Measurements from ENCODE around the gene MR1. TPM values are rescaled to one million over a fixed set of nuclear protein-coding genes. Genes with fewer than 3 reads are reported as not detected.
A peak's percentile ranks its signal among the peaks of the same experiment; 100 is the strongest.
"Not testable (repeated sequence)": the region's sequence is repeated elsewhere in the genome, so short reads cannot be mapped to it uniquely, and the experiment has no call there.

MR1 gene
- total RNA-seq, 4 donors from 2014 or later: 1.6 to 3.5 (median 3.0) TPM

DNA sequence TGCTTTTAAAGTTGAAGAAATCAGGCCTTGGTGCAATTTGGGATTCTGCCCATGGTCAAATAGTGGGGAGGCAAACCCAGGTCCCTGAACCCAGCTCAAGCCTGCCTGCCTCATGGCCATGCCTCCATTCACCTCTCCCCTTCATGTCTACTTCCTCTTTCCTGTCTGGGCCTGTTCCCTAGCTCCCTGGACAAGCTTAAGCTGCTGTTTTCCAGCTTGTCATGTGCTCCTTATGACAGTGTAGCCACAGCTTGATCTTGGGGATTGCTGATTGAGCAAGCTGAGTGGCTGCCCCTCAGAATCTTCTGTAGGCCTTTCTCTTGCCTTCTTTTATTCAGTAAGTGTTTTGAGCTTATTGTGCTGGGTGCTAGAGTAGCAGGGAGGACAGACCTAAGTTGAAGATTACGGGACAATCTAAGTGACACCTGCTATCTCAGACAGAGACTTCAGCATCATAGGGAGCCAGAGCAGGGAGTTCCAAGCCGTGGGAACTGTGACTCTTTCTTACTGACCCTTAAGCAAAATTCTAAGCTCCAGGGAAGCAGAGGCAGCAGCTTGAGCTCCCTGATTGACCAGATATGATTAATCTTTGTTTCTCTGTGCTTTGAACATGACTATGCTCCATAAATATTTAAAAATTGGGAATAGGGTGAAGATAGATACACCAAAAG, 520 bp upstream of the MR1 start:
- H3K4me1 ChIP-seq: peaks cover 13 to 17% of the 10 kb centered on the region in 2 donors
- DNase-seq: peak; percentile 59 to 64
- intact Hi-C loops (cut with DNase I; ENCODE audit: low total_unique reads): no loop called here
- H3K27me3 ChIP-seq: no peaks in the 10 kb centered on the region
- peak overlapping the region; percentile 84 to 91 (median 90) for H3K27ac ChIP-seq
- TF ChIP-seq, protein P1, sequence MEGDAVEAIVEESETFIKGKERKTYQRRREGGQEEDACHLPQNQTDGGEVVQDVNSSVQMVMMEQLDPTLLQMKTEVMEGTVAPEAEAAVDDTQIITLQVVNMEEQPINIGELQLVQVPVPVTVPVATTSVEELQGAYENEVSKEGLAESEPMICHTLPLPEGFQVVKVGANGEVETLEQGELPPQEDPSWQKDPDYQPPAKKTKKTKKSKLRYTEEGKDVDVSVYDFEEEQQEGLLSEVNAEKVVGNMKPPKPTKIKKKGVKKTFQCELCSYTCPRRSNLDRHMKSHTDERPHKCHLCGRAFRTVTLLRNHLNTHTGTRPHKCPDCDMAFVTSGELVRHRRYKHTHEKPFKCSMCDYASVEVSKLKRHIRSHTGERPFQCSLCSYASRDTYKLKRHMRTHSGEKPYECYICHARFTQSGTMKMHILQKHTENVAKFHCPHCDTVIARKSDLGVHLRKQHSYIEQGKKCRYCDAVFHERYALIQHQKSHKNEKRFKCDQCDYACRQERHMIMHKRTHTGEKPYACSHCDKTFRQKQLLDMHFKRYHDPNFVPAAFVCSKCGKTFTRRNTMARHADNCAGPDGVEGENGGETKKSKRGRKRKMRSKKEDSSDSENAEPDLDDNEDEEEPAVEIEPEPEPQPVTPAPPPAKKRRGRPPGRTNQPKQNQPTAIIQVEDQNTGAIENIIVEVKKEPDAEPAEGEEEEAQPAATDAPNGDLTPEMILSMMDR (IDR thresholded peaks at IDR 0.05 in 4 of 5, conservative IDR thresholded peaks at IDR 0.05 in 1 of 5): no peak
- TF ChIP-seq POLR2A (IDR thresholded peaks at IDR 0.05): no peak
- H3K4me3 ChIP-seq: peak overlapping the region; percentile 42 to 57 (median 49)
- peak; percentile 80 to 88 for ATAC-seq
- H3K9me3 ChIP-seq: no peaks in the 10 kb centered on the region
- in situ Hi-C loops (cut with MboI; ENCODE audit: low sequenced_read_pairs in 4 of 4): loop anchor here in 2 of 4 donors (10.0 kb wide), 2 partner anchors 52 to 112 kb away; partner anchors contain the start of gene IER5 (in 1 of the 2)
- H3K36me3 ChIP-seq: no peaks in the 10 kb centered on the region

DNA sequence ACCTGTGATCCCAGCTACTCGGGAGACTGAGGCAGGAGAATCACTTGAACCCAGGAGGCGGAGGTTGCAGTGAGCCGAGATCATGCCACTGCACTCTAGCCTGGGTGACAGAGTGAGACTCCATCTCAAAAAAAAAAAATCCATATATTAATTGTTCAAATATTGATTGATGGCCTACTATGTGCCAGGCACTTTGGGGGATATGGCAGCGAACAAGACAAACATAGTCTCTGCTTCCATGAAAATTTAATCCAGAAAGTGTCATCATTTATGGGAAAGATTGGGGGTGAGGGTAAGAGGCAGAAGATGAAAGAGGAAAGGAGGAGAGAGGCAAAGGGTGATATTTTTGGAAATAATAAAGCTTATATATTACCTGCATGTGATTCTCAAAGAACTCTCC, 1.4 kb downstream of the MR1 start:
- H3K4me1 ChIP-seq: peaks cover 13 to 17% of the 10 kb centered on the region in 2 donors
- ATAC-seq; intact Hi-C loops (cut with DNase I; ENCODE audit: low total_unique reads); H3K27me3 ChIP-seq; DNase-seq; H3K4me3 ChIP-seq; H3K9me3 ChIP-seq; H3K27ac ChIP-seq; H3K36me3 ChIP-seq: not testable (repeated sequence)
- in situ Hi-C loops (cut with MboI; ENCODE audit: low sequenced_read_pairs in 4 of 4): loop anchor here (5.0 to 10.0 kb wide), 3 partner anchors 50 to 112 kb away; partner anchors contain the start of gene IER5 (in 1 of the 4)

DNA sequence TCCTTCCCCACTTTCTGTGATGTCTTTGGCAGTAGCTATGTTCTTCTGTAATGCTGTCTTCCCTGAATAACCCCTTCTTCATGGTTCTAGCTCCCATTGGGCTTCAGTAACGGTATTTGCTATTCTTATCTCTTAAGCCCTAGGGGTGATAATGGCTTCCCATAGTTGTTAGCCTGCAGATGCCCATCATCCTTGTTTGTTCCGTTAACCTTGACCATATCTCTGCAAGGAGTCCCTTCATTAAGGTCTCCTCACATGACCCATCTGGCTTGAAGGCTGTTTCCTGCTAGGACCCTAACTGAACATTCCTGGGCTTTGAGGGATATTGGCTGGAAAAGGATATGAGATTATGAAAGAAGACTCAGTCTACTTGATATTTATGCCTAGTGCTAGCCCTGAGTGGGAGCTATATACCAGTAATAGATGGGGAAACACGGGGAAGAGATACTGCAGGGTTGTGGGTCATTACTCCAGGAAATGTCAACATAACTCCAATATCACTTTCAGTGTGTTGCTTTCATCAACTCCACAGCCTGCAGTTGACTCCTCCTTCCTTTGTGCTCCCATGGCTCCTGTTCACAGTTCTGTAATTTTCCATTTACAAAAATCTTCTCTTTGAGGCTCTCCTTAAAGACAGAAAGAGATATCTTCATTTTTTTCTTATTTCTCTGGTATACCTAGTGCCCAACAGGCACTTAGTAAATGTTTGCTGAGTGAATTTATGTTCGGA, 2.5 kb downstream of the MR1 start:
- in situ Hi-C loops (cut with MboI; ENCODE audit: low sequenced_read_pairs in 4 of 4) (loop anchor here (5.0 to 10.0 kb wide), 3 partner anchors 49 to 111 kb away; partner anchors contain the start of gene IER5 (in 1 of the 4)), intact Hi-C loops (cut with DNase I; ENCODE audit: low total_unique reads) (no loop called here)
- Histone ChIP-seq H3K27me3 (no peaks in the 10 kb centered on the region), H3K27ac (no peak overlapping the region), H3K9me3 (no peaks in the 10 kb centered on the region), H3K4me1 (peaks cover 13 to 23% of the 10 kb centered on the region in 2 donors), H3K4me3 (no peak overlapping the region), H3K36me3 (no peaks in the 10 kb centered on the region)
- no peak for ATAC-seq
- DNase-seq: no peak
- TF ChIP-seq, protein P1 (IDR thresholded peaks at IDR 0.05 in 4 of 5, conservative IDR thresholded peaks at IDR 0.05 in 1 of 5): no peak
- no peak for TF ChIP-seq POLR2A (IDR thresholded peaks at IDR 0.05)

DNA sequence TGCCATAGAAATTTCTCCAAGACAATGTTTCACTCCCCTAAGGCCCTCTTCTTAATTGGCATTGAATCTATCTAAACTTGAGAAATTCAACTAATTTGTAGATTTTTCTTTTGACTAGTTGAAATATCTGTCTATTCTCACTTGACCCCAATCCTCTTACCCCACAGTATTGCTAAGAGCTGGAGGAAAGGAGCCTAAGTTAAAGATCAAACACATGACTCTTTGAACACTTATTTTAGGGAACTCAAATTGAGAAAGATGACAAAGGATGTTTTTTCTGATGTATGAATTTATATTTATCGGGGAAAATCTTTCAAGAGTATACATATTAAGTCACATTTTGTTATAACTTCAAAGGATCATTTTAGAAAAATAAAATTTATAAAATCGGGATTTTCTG, 3.6 kb downstream of the MR1 start:
- ATAC-seq (no peak), DNase-seq (no peak)
- in situ Hi-C loops (cut with MboI; ENCODE audit: low sequenced_read_pairs in 4 of 4): loop anchor here (5.0 to 10.0 kb wide), 3 partner anchors 47 to 110 kb away; partner anchors contain the start of gene IER5 (in 1 of the 4)
- peaks cover 13 to 25% of the 10 kb centered on the region in 2 donors for H3K4me1 ChIP-seq
- TF ChIP-seq POLR2A (IDR thresholded peaks at IDR 0.05): no peak
- TF ChIP-seq, protein P1 (IDR thresholded peaks at IDR 0.05 in 4 of 5, conservative IDR thresholded peaks at IDR 0.05 in 1 of 5): no peak
- intact Hi-C loops (cut with DNase I; ENCODE audit: low total_unique reads): no loop called here
- H3K4me3 ChIP-seq: no peak overlapping the region
- H3K9me3 ChIP-seq: no peaks in the 10 kb centered on the region
- H3K27me3 ChIP-seq: no peaks in the 10 kb centered on the region
- H3K27ac ChIP-seq: no peak overlapping the region
- H3K36me3 ChIP-seq: no peaks in the 10 kb centered on the region

DNA sequence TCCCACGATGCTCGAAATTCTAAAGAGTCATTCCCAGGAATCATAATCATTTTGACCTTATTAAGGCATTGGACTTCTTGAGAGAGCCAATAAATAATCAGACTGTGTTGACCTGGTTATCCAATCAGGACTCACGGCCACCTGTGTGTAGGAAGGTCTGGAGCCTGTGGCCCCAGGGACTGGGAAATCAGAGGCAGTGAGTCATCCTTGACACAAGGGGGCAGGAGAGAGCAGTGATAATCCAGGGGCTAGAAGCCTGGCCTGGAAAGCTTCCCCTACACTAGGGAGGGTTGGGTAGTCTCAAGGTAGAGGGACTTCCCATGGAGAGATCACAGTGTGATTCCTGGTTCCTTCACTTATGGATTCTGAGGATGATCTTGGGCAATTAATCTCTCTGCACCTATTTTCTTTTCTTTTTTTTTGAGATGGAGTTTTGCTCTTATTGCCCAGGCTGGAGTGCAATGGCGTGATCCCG, 4.7 kb downstream of the MR1 start:
- in situ Hi-C loops (cut with MboI; ENCODE audit: low sequenced_read_pairs in 4 of 4): loop anchor here (5.0 to 10.0 kb wide), 3 partner anchors 46 to 109 kb away; partner anchors contain the start of gene IER5 (in 1 of the 4)
- ATAC-seq: peak; percentile 69 to 80
- peaks cover 5 to 16% of the 10 kb centered on the region in 2 donors for H3K4me1 ChIP-seq

More for the DNA sequence above, 4.7 kb downstream of the MR1 start:
- Histone ChIP-seq H3K4me3 (no peak overlapping the region), H3K27ac (peak overlapping the region in 1 of 4 donors; percentile 4), H3K9me3 (no peaks in the 10 kb centered on the region), H3K27me3 (no peaks in the 10 kb centered on the region), H3K36me3 (no peaks in the 10 kb centered on the region)
- DNase-seq: peak; percentile 45 to 66
- intact Hi-C loops (cut with DNase I; ENCODE audit: low total_unique reads): loop anchor here (1.0 to 2.0 kb wide), 3 partner anchors 46 to 128 kb away; no protein-coding TSS in a partner anchor
- TF ChIP-seq POLR2A (IDR thresholded peaks at IDR 0.05): no peak
- TF ChIP-seq, protein P1 (IDR thresholded peaks at IDR 0.05 in 4 of 5, conservative IDR thresholded peaks at IDR 0.05 in 1 of 5): peak; percentile 75 to 86 (median 82)

Data from gastrocnemius medialis (tissue), 4 donors.